GM12878 (cell line): ENCODE measurements around the gene PIP5KL1. TPM values are rescaled to one million over a fixed set of nuclear protein-coding genes. Genes with fewer than 3 reads are reported as not detected.
"Not testable (repeated sequence)": the region's sequence is repeated elsewhere in the genome, so short reads cannot be mapped to it uniquely, and the experiment has no call there.

Experiments used
- ATAC-seq: fragments of 200-7000 bp; cut with Tn5 transposase; 3 replicates; pipeline ENCODE4 v1.9.1; 2020; ENCODE audit warnings: mild to moderate bottlenecking, moderate library complexity
- BruUV-seq: library from RNA; stranded (reverse); fragments of 400-500 nt; replicated peaks from 2 replicates; lab custom pipeline; 2021; lab: Mats Ljungman, UMichigan
- CTCF ChIA-PET: fragments of 300-600 bp; sonication (Branson Sonifier 250); formaldehyde crosslinking; extraction: SDS; loops from one replicate; lab custom pipeline; 2021; ENCODE audit warnings: inconsistent platforms; lab: Yijun Ruan, JAX
- POLR2A ChIA-PET: fragments of 350-600 bp; formaldehyde crosslinking; extraction: SDS; loops from one replicate; lab custom pipeline; 2021; ENCODE audit warnings: inconsistent platforms; lab: Charles Lee
- RAD21 ChIA-PET: fragments of 300-600 bp; sonication (Branson Sonifier 250); formaldehyde crosslinking; loops from one replicate; lab custom pipeline; 2023; ENCODE audit warnings: antibody characterized with exemption; ENCODE audit not compliant: unreplicated experiment; lab: Charles Lee
- SMC1A ChIA-PET: fragments of 300-600 bp; sonication (Branson Sonifier 250); formaldehyde crosslinking; loops from one replicate; lab custom pipeline; 2023; ENCODE audit not compliant: unreplicated experiment, uncharacterized antibody; lab: Charles Lee
- DNase-seq: peaks from one replicate; pipeline ENCODE4 v3.0.0-alpha.2; 2011; ENCODE audit warnings: low read depth, low spot score
- FAIRE-seq: peaks from 3 replicates; lab custom pipeline; 2011; peaks lifted over from hg19 to GRCh38; lab: Jason Lieb, UNC
- H2AFZ ChIP-seq: 2 replicates; pipeline ENCODE4 v1.6.0; 2011; ENCODE audit warnings: low read depth, low read length, control low read depth; ENCODE audit not compliant: control insufficient read depth
- H3K27ac ChIP-seq: 2 replicates; pipeline ENCODE4 v1.5.1; 2011; ENCODE audit warnings: control low read depth; ENCODE audit not compliant: control insufficient read depth, insufficient read depth
- H3K27me3 ChIP-seq, 2 experiments: replicated peaks in 1 of 2; 2 replicates each; pipeline versions ENCODE4 v1.6.0 to v1.6.1; 2011; ENCODE audit warnings: low read length in 1 of 2; ENCODE audit not compliant: control insufficient read depth in 2 of 2, insufficient read depth in 2 of 2
- H3K36me3 ChIP-seq, 2 experiments: 2 replicates each; pipeline ENCODE4 v1.5.1; 2011; ENCODE audit warnings: low read length in 1 of 2; ENCODE audit not compliant: control insufficient read depth in 2 of 2, insufficient read depth in 2 of 2
- H3K4me1 ChIP-seq: 2 replicates; pipeline ENCODE4 v1.6.1; 2011; ENCODE audit warnings: mild to moderate bottlenecking, low read length, moderate library complexity, mixed read lengths; ENCODE audit not compliant: control insufficient read depth, insufficient read depth
- H3K4me2 ChIP-seq: 2 replicates; pipeline ENCODE4 v1.6.0; 2011; ENCODE audit warnings: control low read depth; ENCODE audit not compliant: control insufficient read depth, insufficient read depth
- H3K4me3 ChIP-seq: fragments of 200-600 bp; sonication (generic); 2 replicates; pipeline ENCODE4 v1.5.1; 2016
- H3K79me2 ChIP-seq: 2 replicates; pipeline ENCODE4 v1.6.0; 2011; ENCODE audit warnings: low read length; ENCODE audit not compliant: control insufficient read depth, insufficient read depth
- H3K9ac ChIP-seq: 2 replicates; pipeline ENCODE4 v1.8.0; 2011; ENCODE audit warnings: low read length, control low read depth, mixed read lengths; ENCODE audit not compliant: control insufficient read depth, insufficient read depth
- H3K9me3 ChIP-seq: replicated peaks from 3 replicates; pipeline ENCODE4 v1.5.1; 2011; ENCODE audit warnings: mild to moderate bottlenecking, low read length; ENCODE audit not compliant: control insufficient read depth, insufficient read depth
- H4K20me1 ChIP-seq: 2 replicates; pipeline ENCODE4 v1.6.0; 2011; ENCODE audit not compliant: control insufficient read depth, insufficient read depth
- EED ChIP-seq: sonication (generic); IDR thresholded peaks from 2 replicates; pipeline ENCODE4 v1.6.1; 2016; ENCODE audit warnings: antibody characterized with exemption, low read depth
- FOS ChIP-seq: IDR thresholded peaks from 3 replicates; pipeline ENCODE4 v1.6.1; 2011; ENCODE audit warnings: borderline replicate concordance; ENCODE audit not compliant: insufficient read length; ENCODE audit errors: extremely low read depth
- HDGF ChIP-seq: fragments of 450-650 bp; IDR thresholded peaks from 2 replicates; pipeline ENCODE4 v1.6.1; 2016; ENCODE audit warnings: antibody characterized with exemption
- MEF2B ChIP-seq: fragments of 450-650 bp; IDR thresholded peaks from 2 replicates; pipeline ENCODE4 v1.6.1; 2018; ENCODE audit warnings: mild to moderate bottlenecking, moderate library complexity; ENCODE audit not compliant: partially characterized antibody, poor library complexity, severe bottlenecking
- MTA2 ChIP-seq: fragments of 450-650 bp; IDR thresholded peaks from 2 replicates; pipeline ENCODE4 v1.6.1; 2016; ENCODE audit warnings: low read depth, mild to moderate bottlenecking, moderate library complexity
- MTA3 ChIP-seq: IDR thresholded peaks from 2 replicates; pipeline ENCODE4 v1.6.1; 2012; ENCODE audit warnings: low read length, inconsistent platforms, borderline replicate concordance
- NFXL1 ChIP-seq: fragments of 450-650 bp; IDR thresholded peaks from 2 replicates; pipeline ENCODE4 v1.6.1; 2017; ENCODE audit warnings: antibody characterized with exemption, mild to moderate bottlenecking, borderline replicate concordance
- REST ChIP-seq: IDR thresholded peaks from 2 replicates; pipeline ENCODE4 v1.6.1; 2012; ENCODE audit warnings: mild to moderate bottlenecking, low read depth, low read length
- SMAD5 ChIP-seq: IDR thresholded peaks from 2 replicates; pipeline ENCODE4 v1.6.1; 2016; ENCODE audit warnings: antibody characterized with exemption, low read depth
- SREBF2 ChIP-seq: IDR thresholded peaks from 2 replicates; pipeline ENCODE4 v1.6.1; 2012; ENCODE audit warnings: mild to moderate bottlenecking, low read length
- TCF3 ChIP-seq: IDR thresholded peaks from 2 replicates; pipeline ENCODE4 v1.6.1; 2012; ENCODE audit warnings: low read depth, mild to moderate bottlenecking, low read length, borderline replicate concordance; ENCODE audit not compliant: insufficient read depth
- WRNIP1 ChIP-seq: IDR thresholded peaks from 2 replicates; pipeline ENCODE4 v1.6.1; 2011; ENCODE audit warnings: low read depth, low read length, improper control_type of control experiment, borderline replicate concordance
- ZNF384 ChIP-seq: IDR thresholded peaks from 2 replicates; pipeline ENCODE4 v1.6.1; 2012; ENCODE audit warnings: low read depth, mild to moderate bottlenecking, low read length, improper control_type of control experiment, borderline replicate concordance
- WGBS: methylation state at CpG from one replicate; pipeline ENCODE4 v1.1.6; 2016; ENCODE audit warnings: low lambda C conversion rate; ENCODE audit not compliant: insufficient replicate concordance, insufficient coverage; ENCODE audit errors: missing lambda C conversion rate; 5-methylcytosine and 5-hydroxymethylcytosine counted together
- in situ Hi-C: fragments of 300-500 bp; cut with MboI; formaldehyde crosslinking; loops from 9 replicates; pipeline ENCODE4 v1.14.3; 2018; ENCODE audit warnings: mixed read lengths
- intact Hi-C: fragments of 100-400 bp; cut with micrococcal nuclease; formaldehyde crosslinking; loops from one replicate; pipeline ENCODE4 v1.14.2; 2022; ENCODE audit not compliant: unreplicated experiment
- polyA plus RNA-seq, 11 experiments: library from polyadenylated mRNA; depleted of rRNA in 4 of 11; unstranded in 6 of 11; stranded (reverse) in 5 of 11; fragments of >200 nt; fragmentation: Nextera tagmentation in 4 of 11; fragmentation: Illumina TruSeq in 1 of 11; extraction: Ambion mirVana in 4 of 11; extraction: Trizol in 1 of 11; gene quantifications; 1 replicate in 1 of 11; 2 replicates in 10 of 11; pipeline versions ENCODE4 v1.2.1 to v1.2.3, GENCODE V29; 2011 to 2016; ENCODE audit warnings: inconsistent platforms in 2 of 11, missing spikeins in 2 of 11, low read depth in 1 of 11
- total RNA-seq, 4 experiments: library from RNA; depleted of rRNA in 3 of 4; stranded (reverse); fragments of >200 nt in 3 of 4; fragmentation: Illumina TruSeq in 1 of 4; extraction: Trizol in 1 of 4; gene quantifications; 2 replicates each; pipeline versions ENCODE4 v1.2.1 to v1.2.3, GENCODE V29; 2013 to 2021

PIP5KL1 gene
- total and polyA plus RNA-seq, 10 of the 15 experiments (the other 5 are each of a cell fraction or from before 2014, with no cell fraction given): 0.04 to 0.67 (median 0.43) TPM; not detected in 2

- H3K27ac ChIP-seq: no peak overlapping the region
- POLR2A ChIA-PET: no interaction called here
These were observed 46.6 kb downstream of the PIP5KL1 start for GRCh38 chr9:127883959-127884358.

GRCh38 chr9:127881715-127882114, 48.9 kb downstream of the PIP5KL1 start:
- H4K20me1 ChIP-seq, H3K9me3 ChIP-seq, H3K36me3 ChIP-seq, ATAC-seq, H3K9ac ChIP-seq, H3K27ac ChIP-seq, H3K79me2 ChIP-seq, H3K4me2 ChIP-seq, FAIRE-seq, in situ Hi-C loops, H3K27me3 ChIP-seq, H3K4me1 ChIP-seq, H3K4me3 ChIP-seq, H2AFZ ChIP-seq, BruUV-seq, DNase-seq: not testable (repeated sequence)
- ChIA-PET CTCF (interaction anchor here (1.5 to 2.6 kb wide), 4 partner anchors 12 to 39 kb away, joined by 4 to 16 read pairs (median 8); no protein-coding TSS in a partner anchor), POLR2A (interaction anchor here (0.7 kb wide), 1 partner anchor 35 kb away, joined by 3 read pairs; the partner anchor contains the start of gene ST6GALNAC4), SMC1A (interaction anchor here (0.6 to 1.8 kb wide), 3 partner anchors 17 to 248 kb away, joined by 3 to 10 read pairs (median 3); no protein-coding TSS in a partner anchor), RAD21 (interaction anchor here (0.6 to 1.3 kb wide), 4 partner anchors 12 to 345 kb away, joined by 3 to 9 read pairs (median 4); partner anchors contain the start of gene ST6GALNAC4)
- 100% methylated on average over 3 of the region's 3 CpGs for WGBS
- intact Hi-C loops: loop anchor here (5.0 kb wide), 1 partner anchor 36 kb away; the partner anchor contains the start of gene ST6GALNAC4

More at GRCh38 chr9:127883959-127884358, 46.6 kb downstream of the PIP5KL1 start:
- TF ChIP-seq TCF3 (no peak), MTA2 (no peak), SREBF2 (no peak), NFXL1 (no peak), ZNF384 (no peak), MEF2B (no peak), HDGF (no peak), EED (no peak), SMAD5 (no peak), FOS (no peak), REST (no peak), MTA3 (no peak), WRNIP1 (no peak)
- no peak for DNase-seq
- Histone ChIP-seq H3K9me3 (no peaks in the 10 kb centered on the region), H3K4me3 (no peak overlapping the region), H2AFZ (no peak overlapping the region), H3K79me2 (no peaks in the 10 kb centered on the region), H3K27me3 (no peaks in the 10 kb centered on the region), H3K9ac (no peak overlapping the region), H4K20me1 (no peaks in the 10 kb centered on the region), H3K4me2 (no peak overlapping the region), H3K4me1 (peaks cover 3% of the 10 kb centered on the region), H3K36me3 (peaks cover 3 to 4% of the 10 kb centered on the region in 2 experiments; a peak in 3 of 4 replicates)
- no peak for FAIRE-seq
- in situ Hi-C loops: no loop called here
- CTCF ChIA-PET: no interaction called here
- BruUV-seq: no TSS peak
- no peak; the same call in 2 of the 3 replicates for ATAC-seq
- SMC1A ChIA-PET: interaction anchor here (1.2 kb wide), 1 partner anchor 15 kb away, joined by 3 read pairs; no protein-coding TSS in a partner anchor
- RAD21 ChIA-PET: no interaction called here
- intact Hi-C loops: loop anchor here (5.0 kb wide), 1 partner anchor 33 kb away; the partner anchor contains the start of gene ST6GALNAC4
- 89% methylated on average over 7 of the region's 7 CpGs for WGBS
